Amniotic stem cell (primary cell): ENCODE data around the gene CYB561D1.

ENCODE experiments used
- DNase-seq: peaks from one replicate; lab custom pipeline; 2025; lab: John Stamatoyannopoulos, UW

CYB561D1 gene

DNA sequence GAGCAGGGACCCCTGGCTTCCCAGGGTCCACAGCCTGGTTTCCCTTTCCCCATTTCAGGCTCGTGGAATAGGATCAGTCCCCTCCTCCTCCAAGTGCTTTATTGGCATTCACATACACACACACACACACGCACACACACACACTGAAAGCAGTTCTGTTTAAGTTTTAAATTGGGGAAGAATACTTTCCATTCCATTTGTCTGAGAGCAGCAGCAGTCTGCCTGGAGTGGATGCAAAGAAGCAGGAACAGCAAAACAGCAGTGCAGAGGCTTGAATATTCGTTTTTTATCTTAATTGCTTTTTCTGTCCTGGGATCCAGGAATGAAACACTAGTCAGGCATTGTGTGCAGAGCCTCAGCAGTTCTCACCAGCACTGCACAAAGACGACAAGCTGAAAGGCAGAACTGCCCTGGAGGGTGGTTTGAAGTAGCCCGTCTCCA is 7.1 kb downstream of the CYB561D1 start:
- peak; percentile 44 for DNase-seq

DNA sequence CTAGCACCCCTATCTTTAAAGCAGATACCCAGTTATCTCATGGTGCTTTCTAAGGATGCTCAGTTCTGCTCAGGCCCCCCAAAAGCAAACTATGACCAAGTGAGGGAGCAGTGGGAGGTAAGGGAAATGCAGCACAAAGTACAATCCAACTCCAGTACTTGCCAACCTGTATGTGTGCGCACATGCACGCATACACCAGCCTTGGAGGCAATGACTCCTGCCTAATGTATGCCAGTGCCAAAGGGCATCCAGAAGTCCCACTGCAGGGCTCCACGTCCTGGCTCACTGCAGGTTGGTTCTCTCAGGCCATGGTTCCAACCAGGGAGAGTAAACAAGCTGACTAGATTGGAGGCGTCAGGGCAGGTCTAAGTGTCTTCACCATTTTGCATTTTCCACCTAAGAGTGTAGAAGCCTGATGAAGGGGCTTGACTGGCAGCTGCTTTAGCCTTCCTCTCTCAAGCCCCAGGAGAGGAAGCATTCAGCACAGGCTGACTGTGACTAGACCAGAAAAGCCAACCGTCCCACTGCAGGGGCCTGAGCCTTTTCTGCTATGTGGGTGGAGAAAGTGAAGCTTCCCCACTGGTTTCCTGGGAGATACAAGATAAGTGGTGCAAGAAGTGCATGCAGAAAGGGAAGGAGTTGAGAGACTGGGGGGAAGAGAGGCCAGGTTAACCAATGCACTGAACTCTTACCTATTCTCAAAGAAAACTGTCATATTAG is 7.9 kb downstream of the CYB561D1 start:
- no peak for DNase-seq

DNA sequence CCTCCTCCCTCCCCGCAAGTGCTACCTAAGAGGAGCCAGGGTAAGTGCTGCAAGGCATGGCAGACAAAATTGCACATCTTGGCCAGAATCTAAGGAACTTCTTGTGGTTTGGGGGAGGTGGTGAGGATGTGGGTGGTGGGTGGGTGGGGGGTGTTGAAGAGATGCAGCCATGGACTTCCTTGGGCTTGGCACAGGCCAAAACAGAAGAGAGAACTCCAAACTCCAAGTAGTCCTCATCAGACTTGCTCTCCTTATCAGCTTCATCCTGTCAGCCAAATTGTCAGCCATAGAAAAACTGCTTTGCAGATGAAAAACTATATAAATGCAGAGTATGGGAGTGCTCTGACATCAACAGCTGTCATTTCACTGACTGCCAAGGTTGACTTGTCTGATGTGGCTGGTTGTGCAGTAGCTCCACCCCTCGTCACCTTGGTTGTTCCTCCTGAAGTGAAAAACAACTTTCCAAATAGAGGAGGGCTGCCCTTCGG is 8.5 kb downstream of the CYB561D1 start:
- DNase-seq = no peak

DNA sequence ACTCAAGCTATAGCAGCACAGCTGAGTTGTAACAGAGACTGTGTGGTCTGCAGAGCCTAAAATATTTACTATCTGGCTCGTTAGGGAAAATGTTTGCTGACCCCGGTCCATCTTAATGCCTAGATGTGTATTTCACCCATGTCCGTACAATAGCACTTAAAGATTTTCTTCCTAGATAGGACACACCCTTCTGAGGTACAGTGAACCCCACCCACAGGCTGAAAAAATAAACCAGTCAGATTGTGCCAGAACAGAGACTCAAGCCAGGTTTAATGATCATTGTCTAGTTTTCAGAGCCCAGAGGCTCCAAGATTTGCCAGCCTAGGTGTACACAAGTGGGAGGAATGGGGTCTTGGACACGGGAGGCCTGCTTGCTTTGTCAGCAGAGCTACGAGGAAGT is 10.0 kb downstream of the CYB561D1 start:
- no peak for DNase-seq

DNA sequence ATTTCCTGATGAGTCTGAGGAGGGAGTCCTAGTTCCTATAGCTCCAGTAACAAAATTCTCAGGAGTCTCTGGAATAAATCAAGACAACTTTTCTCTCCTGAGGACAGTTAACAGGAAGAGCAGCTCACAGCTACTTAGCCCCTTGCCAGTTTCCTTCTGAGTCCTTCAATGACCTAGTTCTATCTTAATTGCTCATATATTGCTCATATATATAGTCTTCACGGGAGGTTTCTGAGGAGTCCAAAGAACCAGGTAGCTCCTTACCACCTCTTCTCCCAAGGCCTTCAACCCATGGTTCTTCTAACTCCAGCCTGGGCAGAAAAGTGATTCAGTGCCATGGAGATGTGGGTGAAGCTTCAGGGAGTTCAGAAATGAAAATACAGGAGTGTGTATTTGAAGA is 11.1 kb downstream of the CYB561D1 start:
- DNase-seq = no peak

DNA sequence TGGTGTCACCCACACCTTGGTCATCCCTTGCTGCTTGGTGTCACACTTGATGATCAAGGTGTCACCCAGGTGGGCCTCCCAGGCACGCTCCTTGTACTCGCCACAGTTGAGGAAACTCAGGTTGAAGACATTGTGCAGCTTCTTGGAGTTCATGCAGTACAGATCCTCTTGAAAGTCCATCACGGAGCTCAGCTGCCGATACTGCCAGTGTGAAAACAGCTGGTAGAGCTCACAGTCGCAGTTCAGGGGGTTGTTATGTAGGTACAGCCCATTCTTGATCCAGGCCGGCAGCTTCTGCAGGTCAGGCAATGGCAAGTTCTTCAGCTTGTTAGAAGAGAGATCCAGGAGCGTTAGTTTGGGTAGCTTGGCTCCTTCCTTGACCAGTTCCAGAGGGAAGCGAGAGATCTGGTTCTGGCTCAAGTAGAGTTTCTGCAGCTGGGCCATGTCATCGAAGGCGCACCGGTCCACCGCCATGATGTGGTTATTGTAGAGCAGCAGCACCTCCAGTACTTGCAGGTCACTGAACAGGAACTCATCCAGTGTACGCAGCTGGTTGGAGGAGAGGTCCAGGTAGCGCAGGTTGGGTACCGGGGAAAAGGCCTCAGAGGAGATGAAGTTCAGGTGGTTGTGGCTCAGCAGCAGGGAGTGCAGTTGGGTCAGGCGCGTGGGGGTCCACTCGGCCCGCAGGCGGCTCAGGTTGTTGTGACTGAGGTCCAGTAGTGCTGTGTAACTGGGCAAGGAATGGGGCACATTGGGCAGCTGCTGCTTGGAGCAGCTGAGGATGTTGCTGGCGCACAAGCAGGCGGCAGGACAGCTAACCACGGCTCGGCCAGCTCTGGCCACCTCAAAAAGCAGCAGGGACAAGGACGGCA is 14.3 kb downstream of the CYB561D1 start:
- no peak for DNase-seq

DNA sequence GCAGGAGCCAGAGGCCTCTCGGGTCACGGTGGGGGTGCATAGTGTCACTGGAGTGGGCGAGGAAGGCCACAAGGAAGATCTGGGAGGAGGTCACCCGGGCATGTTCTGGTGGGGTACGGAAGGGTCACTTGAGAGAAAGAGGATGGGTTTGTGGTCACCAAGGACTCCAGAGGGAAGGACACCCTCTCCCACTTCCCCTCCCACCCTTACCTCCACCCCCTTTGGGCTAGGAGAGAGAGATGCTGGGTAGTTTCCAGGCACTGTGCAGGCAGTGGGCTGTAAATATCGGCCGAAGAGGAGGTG is 14.9 kb downstream of the CYB561D1 start:
- no peak for DNase-seq

DNA sequence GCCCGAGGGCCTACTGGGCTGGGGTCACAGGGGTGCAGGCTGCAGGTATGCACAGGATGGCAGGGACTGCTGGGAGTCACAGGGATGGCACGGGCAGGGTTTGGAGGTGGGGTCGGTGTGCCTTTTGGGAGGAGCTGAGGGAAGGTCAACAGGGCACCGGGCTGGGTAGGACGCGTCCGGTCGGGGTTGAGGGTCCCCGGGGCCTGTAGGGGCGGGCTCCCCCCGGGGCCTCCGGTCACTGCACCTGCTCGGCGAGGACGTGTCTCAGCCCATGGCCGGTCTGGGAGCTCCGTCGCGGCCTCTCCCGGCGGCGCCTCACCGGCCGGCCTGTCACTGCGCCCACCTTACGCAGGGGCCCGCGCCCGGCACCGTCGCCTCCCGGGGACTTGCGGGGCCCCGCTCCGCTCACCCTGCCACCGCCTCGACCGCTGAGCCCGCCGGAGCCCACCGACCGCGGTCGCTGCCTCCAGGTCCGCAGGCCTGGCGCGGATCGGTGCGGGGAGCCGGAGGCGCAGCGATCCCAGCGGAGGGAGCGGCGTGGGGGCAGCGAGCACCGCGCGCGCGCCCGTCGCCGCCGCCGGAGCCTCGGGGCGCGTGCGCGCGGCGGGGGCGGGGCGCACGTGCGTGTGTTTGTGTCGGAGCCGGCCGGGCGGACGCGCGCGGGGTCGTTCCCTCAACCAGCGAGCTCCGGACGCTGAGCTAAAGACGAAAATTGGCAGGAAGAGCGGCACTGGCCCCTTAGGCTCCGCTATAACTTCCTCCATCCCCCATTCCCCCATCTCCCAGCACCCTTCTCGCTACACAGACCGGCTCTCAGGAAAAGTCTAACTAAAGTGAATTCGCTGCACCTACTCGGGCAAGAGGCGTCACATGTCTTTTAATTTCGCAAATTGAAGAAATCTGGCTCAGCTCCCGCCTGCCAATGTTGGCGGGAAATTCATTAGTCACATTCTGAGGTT is 15.6 kb downstream of the CYB561D1 start, which contains the start of gene AMIGO1:
AMIGO1 (minus strand) TSS at position 552 of the 959 bp plus-strand sequence. CDS start 815 bp downstream, outside the sequence.
- DNase-seq = no peak

DNA sequence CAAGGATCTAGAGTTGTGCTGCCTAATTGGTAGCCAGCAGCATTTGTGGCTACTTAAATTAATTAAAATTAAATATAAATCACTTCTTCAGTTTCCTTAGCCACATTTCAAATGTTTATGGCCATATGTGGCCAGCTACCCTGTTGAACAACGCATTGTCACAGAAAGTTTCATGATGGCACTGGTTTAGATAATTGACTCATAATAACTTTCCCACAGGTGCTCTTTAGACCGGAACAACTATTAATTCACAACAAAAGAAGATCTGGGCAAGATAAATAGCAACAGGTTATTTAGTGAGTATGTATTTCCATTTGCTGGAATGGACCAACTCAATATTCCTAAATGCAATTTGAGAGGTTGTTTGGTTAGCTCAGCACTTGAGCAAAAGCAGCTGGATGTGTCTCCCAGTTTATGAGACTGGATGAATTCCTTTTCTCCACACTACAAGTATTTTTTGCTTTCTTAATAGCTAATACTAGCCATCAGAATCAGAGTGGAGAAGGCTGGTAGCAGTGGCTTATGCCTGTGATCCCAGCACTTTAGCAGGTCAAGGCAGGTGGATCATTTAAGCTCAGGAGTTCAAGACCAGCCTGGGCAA is 19.3 kb downstream of the CYB561D1 start:
- no peak for DNase-seq

DNA sequence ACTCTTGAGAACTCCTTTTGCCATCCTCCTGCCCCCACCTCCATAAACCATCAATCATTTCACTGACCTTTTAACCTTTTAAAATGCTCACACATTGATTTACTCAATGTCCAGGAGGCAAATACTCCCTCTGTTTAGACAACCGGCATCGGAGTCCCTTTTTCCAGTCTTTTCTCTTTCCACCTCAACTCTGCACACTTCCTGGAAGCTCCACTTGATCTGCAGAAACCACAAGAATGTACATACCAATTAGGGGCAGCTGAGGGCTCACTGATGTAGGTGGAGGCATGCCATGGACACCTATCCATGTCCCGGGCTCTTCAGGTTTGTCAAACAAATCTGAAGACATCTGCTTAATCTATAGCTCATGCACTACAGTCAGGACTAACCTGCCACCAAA is 21.0 kb downstream of the CYB561D1 start:
- DNase-seq = no peak

DNA sequence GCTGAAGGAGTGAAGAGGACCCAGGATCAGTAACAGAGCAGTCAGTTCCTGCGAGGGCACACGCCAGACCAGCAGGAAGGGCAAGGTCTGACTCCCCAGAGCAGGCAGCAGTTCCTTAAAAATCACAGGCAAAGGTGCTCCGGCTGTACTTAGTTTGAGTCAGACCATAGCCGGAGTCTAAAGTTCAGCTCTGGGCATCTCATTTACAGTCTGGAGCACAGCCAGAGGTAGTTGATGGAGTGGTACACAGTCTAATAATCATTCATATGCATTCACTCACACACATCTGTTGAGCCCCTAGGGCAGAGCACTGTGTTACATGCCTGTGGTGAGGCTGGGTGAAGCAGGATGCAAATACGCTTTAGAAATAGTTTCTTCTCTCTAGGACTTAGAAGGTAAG is 23.0 kb downstream of the CYB561D1 start:
- DNase-seq = no peak

DNA sequence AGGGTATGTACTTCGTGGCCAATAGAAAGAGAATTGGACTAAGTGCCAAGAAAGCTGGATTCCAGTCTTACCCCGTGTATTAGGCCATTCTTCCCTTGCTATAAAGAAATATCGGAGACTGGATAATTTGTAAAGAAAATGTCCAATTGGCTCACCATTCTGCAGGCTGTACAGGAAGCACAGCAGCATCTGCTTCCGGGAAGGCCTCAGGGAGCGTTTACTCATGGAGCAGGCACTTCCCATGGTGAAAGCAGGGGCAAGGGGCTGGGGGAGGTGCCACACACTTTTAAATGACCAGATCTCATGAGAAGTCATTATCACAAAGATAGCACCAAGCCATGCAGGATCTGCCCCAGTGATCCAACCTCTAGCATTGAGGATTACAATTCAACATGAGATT is 23.4 kb downstream of the CYB561D1 start:
- DNase-seq = no peak

DNA sequence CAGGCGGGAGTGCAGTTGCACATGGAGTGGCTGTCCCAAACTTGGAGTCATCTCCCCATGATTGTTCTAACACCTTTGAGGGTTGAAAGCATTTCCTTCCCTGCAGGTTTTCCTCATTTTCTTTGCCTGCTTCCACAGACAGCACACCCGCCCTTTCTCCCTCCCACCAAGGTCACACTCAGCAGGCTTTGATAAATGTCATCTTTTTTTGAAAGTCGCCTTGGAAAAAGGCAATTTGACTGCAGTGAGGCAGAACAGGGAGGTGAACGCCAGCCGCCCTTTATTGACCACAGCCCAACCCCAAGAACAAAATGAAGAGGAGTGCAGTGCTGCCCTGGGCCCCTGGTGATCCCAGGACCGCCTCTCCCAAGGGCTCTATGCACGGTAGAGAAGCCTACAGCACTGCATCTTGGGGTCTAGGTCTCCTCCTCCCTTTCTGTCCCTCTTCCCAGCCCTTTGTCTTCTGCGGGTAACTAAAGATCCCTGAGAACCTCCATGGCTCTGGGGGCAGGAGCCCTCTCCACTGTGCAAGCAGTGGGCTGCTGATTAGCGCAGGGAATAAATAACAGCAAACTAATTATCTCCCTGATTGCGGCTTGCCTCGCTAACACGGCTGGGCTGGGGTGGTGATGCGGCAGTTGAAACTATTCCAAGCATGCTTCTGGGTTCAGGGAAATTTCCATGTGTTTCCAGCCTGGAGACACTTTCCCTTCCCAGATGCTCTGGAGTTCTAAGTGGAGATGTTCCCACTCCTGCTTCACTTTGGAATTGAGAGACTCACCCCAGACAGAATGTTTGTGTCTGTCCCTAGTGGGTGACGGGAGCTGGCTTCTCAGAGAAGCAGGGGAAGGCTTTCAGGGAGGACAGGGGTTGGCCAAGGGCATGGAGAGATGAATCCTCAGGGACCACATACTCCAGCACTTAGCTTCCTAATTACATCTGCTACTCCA is 27.4 kb downstream of the CYB561D1 start:
- no peak for DNase-seq

DNA sequence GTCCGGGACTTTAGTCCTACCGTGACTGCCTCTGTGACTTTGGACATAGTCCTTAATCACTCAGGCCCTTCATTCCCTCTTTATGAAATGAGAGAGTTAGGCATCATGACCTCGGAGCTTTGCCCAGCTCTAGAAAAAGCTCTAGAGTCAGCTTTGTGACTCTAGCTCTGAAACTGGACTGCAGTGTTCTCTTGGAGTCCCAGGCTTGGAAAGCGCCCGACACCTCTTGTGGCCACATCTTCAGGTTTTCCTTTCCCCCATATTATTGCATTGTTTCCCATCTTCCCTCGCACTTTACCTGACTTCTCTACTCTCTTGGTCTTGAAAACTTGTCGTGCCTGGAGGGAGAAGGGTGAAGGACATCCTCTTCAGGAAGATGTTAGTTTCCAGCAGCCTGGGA is 28.1 kb downstream of the CYB561D1 start:
- no peak for DNase-seq

DNA sequence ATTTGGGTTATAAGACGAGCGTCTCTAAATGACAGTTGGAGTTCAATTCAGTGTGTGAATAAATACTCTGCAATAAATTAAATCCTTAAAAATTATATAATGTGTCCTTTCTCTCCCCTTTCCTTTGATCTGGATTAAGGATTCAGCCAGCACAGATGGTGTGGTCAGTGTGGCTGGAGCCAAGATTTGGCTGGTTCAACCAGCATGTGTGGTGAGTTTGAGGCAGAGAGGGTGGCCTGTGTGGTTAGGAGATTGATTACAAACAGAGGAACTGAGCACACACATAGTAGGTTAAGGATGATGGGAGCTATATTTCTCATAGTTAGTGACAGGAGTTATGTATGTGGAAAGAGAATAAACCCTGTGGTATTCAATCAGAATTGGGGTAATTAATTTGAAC is 29.8 kb downstream of the CYB561D1 start:
- DNase-seq = no peak

DNA sequence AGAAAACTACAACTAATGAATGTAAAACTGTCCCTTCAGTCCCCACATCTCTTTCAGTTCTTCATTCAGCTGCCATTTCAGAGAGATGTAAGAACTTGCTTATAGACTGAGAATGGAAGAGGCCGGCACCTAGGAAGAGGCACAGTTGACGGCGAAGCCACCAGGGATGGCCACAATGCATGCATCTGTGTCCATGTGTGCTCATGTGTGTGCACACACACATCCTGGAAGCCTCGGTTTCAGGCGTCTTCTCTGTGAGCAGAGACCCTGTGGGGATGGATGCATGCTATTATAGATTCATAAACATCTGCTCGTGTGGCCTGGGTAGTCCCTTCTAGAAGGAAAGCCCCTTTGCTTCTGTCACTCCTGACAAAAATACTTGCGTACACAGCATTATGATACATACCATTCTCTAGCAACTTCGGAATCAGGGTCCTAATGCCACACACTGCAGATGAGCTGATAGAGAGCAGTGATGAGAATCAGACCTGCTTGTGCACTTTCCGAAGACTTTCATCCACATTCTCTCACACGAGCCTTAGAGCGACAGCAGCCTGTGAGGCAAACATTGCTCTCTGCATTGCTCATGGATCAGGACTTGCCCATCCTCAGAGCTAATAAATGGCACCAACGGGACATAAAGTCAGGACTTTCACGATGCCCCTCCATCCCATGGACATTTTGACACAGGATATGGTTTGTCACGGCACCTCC is 33.4 kb downstream of the CYB561D1 start:
- no peak for DNase-seq

DNA sequence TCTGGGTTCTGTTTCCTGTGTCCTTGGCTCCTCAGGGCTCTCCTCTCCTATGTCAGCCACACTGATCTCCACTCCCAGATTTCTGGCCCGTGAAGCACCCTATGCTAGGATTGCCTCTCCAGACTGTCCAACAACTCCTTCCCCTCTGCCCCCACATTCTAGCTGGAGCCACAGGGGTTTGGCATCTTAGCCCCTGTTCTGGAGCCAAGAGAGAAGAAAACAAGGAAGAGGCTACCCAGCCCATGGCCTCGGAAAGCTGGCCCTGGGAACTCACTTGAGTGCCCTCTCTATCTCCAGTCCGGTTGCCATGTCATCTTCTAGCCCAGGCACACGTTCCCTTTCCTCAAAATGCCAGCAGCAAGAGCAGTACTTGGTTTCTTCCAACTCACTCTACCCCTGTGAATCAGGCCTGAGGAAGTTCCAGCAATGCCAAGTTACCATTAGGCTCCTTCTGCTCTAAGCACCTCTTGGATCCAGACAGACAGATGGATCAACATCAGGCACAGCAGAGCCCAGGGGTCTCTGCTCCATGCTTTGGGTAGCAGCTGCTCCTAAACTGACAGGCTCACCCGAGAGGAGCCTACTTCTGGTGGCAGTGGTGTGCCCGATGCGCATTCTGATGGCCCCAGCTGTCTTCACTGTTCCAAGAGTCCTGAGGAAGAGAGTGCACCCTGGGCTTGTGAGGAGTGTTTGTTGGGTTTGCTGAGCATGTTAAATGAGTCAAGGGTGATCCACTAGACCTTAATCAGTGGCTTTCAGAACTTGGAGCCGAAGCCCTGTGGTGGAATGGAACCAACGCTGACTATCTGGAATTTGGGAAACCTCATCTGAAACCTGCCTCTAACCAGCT is 34.2 kb downstream of the CYB561D1 start:
- no peak for DNase-seq

DNA sequence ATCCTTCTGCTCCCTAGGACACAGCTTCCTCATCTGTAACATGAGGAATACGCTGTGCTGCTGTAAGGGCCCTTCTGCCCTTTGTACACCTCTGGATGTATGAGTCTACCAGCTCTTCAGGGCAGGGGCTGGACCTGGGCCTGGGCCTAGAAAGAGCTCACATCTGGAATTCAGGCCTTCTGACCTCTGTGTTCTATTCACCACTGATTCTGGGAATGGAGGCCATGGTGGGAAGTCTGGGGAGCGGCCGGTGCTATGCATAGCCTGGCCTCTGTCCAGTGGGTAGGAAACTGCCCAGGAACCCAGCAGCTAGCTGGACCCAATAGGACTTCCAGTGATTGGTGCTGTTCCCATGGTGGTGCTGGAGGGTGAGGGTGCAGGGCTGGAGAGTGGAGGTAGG is 34.8 kb downstream of the CYB561D1 start:
- DNase-seq = no peak

DNA sequence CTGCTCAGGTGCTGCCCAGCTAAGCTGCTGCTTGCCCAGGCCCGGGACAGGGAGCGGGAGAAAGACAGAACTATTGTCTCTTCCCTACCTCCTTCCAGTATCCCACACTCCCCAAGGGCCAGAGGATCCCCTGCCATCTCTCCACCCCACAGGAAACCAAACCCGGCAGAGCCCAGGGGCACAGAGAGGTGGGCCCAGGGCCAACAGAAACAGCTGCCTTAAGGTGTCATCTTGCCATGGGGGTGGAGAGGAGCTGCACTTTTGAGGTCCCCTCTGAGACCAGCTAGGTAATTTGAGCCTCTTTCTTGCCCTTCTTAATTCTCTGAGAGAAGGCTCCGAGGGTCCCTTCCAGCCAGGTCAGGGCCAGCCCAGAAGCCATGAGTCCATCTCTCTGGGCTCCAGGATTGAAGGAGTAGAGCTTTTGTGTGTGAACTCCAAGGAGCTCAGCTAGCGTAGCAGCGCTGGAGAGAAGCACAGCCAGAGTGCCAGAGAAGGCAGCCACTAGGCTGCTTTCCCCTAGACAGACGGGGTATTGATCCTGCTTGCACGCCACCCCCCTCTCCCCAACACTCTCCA is 36.1 kb downstream of the CYB561D1 start:
- DNase-seq = no peak
